A673 (cell line): ENCODE data around the gene GNA15. TPM values are rescaled to one million over a fixed set of nuclear protein-coding genes. Genes with fewer than 3 reads are reported as not detected.
"Not testable (repeated sequence)": the region's sequence is repeated elsewhere in the genome, so short reads cannot be mapped to it uniquely, and the experiment has no call there.

Experiments
- Bru-seq: library from RNA; stranded (reverse); fragments of 400-500 nt; gene quantifications from one replicate; lab custom pipeline; 2021; lab: Mats Ljungman, UMichigan
- BruChase-seq, 2 experiments: library from RNA; stranded (reverse); fragments of 400-500 nt; gene quantifications; one replicate each; lab custom pipeline; 2021; lab: Mats Ljungman, UMichigan
- BruUV-seq: library from RNA; stranded (reverse); fragments of 400-500 nt; replicated peaks from 2 replicates; lab custom pipeline; 2021; lab: Mats Ljungman, UMichigan
- CTCF ChIA-PET: fragments of 300-600 bp; sonication (Branson Sonifier 250); formaldehyde crosslinking; loops from one replicate; lab custom pipeline; 2022; ENCODE audit warnings: antibody characterized with exemption; lab: Charles Lee
- POLR2A ChIA-PET: fragments of 300-600 bp; sonication (Branson Sonifier 250); formaldehyde crosslinking; loops from one replicate; lab custom pipeline; 2022; ENCODE audit warnings: antibody characterized with exemption; ENCODE audit not compliant: low non-redundant PET; lab: Charles Lee
- DNase-seq: peaks from one replicate; pipeline ENCODE4 v3.0.0-alpha.2; 2015; ENCODE audit warnings: low spot score
- H3K27ac ChIP-seq: fragments of 200-600 bp; sonication (generic); 2 replicates; pipeline ENCODE4 v1.5.1; 2016; ENCODE audit warnings: mixed run types, low read depth, mild to moderate bottlenecking, mixed read lengths, antibody characterized with exemption, low read length; ENCODE audit not compliant: poor library complexity, severe bottlenecking
- H3K27me3 ChIP-seq: fragments of 200-600 bp; sonication (generic); replicated peaks from 2 replicates; pipeline ENCODE4 v1.6.1; 2017; ENCODE audit warnings: mixed run types, low read depth, mild to moderate bottlenecking, mixed read lengths, antibody characterized with exemption, low read length; ENCODE audit not compliant: insufficient read depth, poor library complexity
- H3K36me3 ChIP-seq: fragments of 200-600 bp; sonication (generic); 2 replicates; pipeline ENCODE4 v1.6.1; 2016; ENCODE audit warnings: mixed run types, mild to moderate bottlenecking, mixed read lengths, antibody characterized with exemption, low read length; ENCODE audit not compliant: insufficient read depth, poor library complexity, severe bottlenecking
- H3K4me1 ChIP-seq: fragments of 200-600 bp; sonication (generic); 2 replicates; pipeline ENCODE4 v1.6.1; 2017; ENCODE audit warnings: mixed run types, mild to moderate bottlenecking, mixed read lengths, antibody characterized with exemption, low read length; ENCODE audit not compliant: insufficient read depth, poor library complexity, severe bottlenecking
- H3K4me3 ChIP-seq: fragments of 200-600 bp; sonication (generic); 2 replicates; pipeline ENCODE4 v1.5.1; 2016; ENCODE audit warnings: low read depth, mixed run types, mild to moderate bottlenecking, mixed read lengths, low read length; ENCODE audit not compliant: poor library complexity, severe bottlenecking
- H3K9me3 ChIP-seq: fragments of 200-600 bp; sonication (generic); 2 replicates; pipeline ENCODE4 v1.6.1; 2016; ENCODE audit warnings: mixed run types, low read depth, mild to moderate bottlenecking, mixed read lengths, antibody characterized with exemption, low read length; ENCODE audit not compliant: poor library complexity, severe bottlenecking
- EZH2 ChIP-seq: fragments of 200-600 bp; sonication (generic); IDR thresholded peaks from 2 replicates; pipeline ENCODE4 v1.6.1; 2017; ENCODE audit warnings: borderline replicate concordance, low read depth, mild to moderate bottlenecking, mixed read lengths, antibody characterized with exemption, low read length; ENCODE audit not compliant: poor library complexity, severe bottlenecking
- intact Hi-C: fragments of 100-400 bp; cut with micrococcal nuclease; formaldehyde crosslinking; loops from one replicate; pipeline ENCODE4 v1.10.0; 2022; ENCODE audit not compliant: unreplicated experiment
- long read RNA-seq: library from polyadenylated mRNA; stranded (forward); transcript quantifications from one replicate; pipeline ENCODE4 v2.0.0, GENCODE V29; 2022
- total RNA-seq: library from RNA; stranded (reverse); gene quantifications from 2 replicates; pipeline ENCODE4 v1.2.3, GENCODE V29; 2021
- TF ChIP-seq, protein P1 (sequence below): fragments of 300-800, 200-600 bp; sonication (generic); conservative IDR thresholded peaks from 2 replicates; pipeline ENCODE4 v1.5.1; 2017; ENCODE audit warnings: low read depth, mild to moderate bottlenecking, antibody characterized with exemption, low read length, moderate library complexity, mixed read lengths

Gene GNA15, protein sequence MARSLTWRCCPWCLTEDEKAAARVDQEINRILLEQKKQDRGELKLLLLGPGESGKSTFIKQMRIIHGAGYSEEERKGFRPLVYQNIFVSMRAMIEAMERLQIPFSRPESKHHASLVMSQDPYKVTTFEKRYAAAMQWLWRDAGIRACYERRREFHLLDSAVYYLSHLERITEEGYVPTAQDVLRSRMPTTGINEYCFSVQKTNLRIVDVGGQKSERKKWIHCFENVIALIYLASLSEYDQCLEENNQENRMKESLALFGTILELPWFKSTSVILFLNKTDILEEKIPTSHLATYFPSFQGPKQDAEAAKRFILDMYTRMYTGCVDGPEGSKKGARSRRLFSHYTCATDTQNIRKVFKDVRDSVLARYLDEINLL
- total RNA-seq (0.26 TPM in 1 of 2 replicates, not detected in the other), Bru-seq, nascent RNA (percentile 25 among the genes with signal in this experiment), BruChase-seq, experiment 1, labeled RNA remaining after a 2-hour chase (percentile 8 among the genes with signal in this experiment), BruChase-seq, experiment 2, labeled RNA remaining after a 6-hour chase (percentile 19 among the genes with signal in this experiment)
- long read RNA-seq = 0 reads

- CTCF ChIA-PET = no interaction called here
- BruUV-seq = no TSS peak
Measured at GRCh38 chr19:3135961-3136683, at the start of gene GNA15. Gene GNA15 (plus strand): TSS chr19:3136033. CDS start chr19:3136451, 418 bp downstream.

GRCh38 chr19:3087769-3088168 is 48.1 kb upstream of the GNA15 start:
- no peaks in the 10 kb centered on the region for H3K36me3 ChIP-seq
- no peak overlapping the region for H3K4me3 ChIP-seq
- TF ChIP-seq, protein P1, sequence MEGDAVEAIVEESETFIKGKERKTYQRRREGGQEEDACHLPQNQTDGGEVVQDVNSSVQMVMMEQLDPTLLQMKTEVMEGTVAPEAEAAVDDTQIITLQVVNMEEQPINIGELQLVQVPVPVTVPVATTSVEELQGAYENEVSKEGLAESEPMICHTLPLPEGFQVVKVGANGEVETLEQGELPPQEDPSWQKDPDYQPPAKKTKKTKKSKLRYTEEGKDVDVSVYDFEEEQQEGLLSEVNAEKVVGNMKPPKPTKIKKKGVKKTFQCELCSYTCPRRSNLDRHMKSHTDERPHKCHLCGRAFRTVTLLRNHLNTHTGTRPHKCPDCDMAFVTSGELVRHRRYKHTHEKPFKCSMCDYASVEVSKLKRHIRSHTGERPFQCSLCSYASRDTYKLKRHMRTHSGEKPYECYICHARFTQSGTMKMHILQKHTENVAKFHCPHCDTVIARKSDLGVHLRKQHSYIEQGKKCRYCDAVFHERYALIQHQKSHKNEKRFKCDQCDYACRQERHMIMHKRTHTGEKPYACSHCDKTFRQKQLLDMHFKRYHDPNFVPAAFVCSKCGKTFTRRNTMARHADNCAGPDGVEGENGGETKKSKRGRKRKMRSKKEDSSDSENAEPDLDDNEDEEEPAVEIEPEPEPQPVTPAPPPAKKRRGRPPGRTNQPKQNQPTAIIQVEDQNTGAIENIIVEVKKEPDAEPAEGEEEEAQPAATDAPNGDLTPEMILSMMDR = no peak
- no peak for TF ChIP-seq EZH2
- H3K9me3 ChIP-seq = no peaks in the 10 kb centered on the region
- POLR2A ChIA-PET = no interaction called here
- CTCF ChIA-PET = interaction anchor here (0.6 to 1.2 kb wide), 3 partner anchors 11 to 38 kb away, joined by 3 to 8 read pairs (median 5); no protein-coding TSS in a partner anchor
- no TSS peak for BruUV-seq
- H3K27me3 ChIP-seq = no peaks in the 10 kb centered on the region
- no peaks in the 10 kb centered on the region for H3K4me1 ChIP-seq
- intact Hi-C loops = no loop called here
- H3K27ac ChIP-seq = no peak overlapping the region
- no peak for DNase-seq

More at GRCh38 chr19:3135961-3136683, at the start of gene GNA15:
- Histone ChIP-seq H3K27ac (no peak within 1 kb of the TSS), H3K9me3 (no peaks in the 10 kb centered on the region), H3K36me3 (no peaks in the 10 kb centered on the region), H3K4me1 (peaks cover 17% of the 10 kb centered on the region), H3K27me3 (no peaks in the 10 kb centered on the region), H3K4me3 (no peak within 1 kb of the TSS)
- intact Hi-C loops = no loop called here
- TF ChIP-seq, protein P1 = no peak
- no peak for TF ChIP-seq EZH2
- DNase-seq = no peak
- POLR2A ChIA-PET = no interaction called here

GRCh38 chr19:3089299-3089855 is 46.5 kb upstream of the GNA15 start:
- H3K27ac ChIP-seq, BruUV-seq, H3K27me3 ChIP-seq, H3K36me3 ChIP-seq, H3K4me3 ChIP-seq, H3K9me3 ChIP-seq, CTCF ChIA-PET, H3K4me1 ChIP-seq, intact Hi-C loops, POLR2A ChIA-PET, DNase-seq: not testable (repeated sequence)
